ENCODE measurements around the gene PBX2. TPM values are rescaled to one million over a fixed set of nuclear protein-coding genes. Genes with fewer than 3 reads are reported as not detected.
A peak's percentile ranks its signal among the peaks of the same experiment; 100 is the strongest.

Gene PBX2
- total RNA-seq, 1 experiment from 2014 or later: 48.1 TPM

DNA sequence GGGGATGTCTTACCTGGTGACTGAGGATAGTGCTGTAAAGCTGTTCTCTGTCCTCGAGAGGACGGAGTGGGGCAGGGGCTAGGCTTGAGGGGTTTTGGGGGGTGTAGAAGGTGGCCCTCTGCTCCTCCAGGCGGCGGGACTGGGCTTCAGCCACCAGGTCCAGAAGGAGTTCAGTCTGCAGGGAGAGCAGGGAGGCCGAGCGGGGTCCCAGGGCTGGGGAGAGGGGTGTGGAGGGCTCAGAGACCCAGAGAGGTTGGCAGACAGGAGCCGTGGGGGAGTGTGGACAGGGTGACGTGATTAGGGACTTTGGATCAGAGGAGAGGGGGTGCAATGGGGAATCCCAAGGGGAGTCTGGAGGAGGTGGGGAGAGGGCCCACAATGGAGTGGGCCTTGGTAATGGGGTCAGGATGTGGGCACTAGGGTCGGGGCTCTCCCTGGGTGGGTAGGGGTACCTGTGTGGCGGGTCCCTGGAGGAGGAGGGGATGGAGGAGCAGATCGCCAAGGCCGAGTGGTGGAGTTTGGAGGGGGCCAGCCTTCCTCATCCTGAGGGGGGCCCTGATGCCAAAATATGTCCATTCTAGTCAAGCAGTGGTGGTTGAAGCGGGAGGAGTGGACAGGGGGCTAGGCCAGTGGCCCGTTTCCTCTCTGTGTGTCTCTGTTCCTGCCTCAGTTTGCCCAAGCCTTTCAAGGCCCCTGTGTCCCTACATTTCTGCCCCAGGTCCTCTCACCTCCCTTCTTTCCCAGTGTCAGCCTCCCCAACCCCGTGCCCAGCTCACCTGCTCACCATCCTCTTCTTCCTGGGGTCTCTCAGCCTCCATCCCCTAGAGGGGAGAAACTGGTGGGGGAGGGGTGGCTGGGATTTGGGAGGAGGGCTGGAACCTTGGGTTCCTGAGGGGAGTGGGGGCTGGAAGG is 1.9 kb upstream of the PBX2 start:
- H3K4me3 Mint-ChIP-seq (ENCODE audit: unreplicated experiment): no peak overlapping the region
- POLR2A ChIA-PET: interaction anchor here (1.2 to 5.9 kb wide), 3 partner anchors 9 to 63 kb away, joined by 3 to 112 read pairs (median 19); partner anchors contain the start of genes AGPAT1, ATF6B, FKBPL and RNF5
- H3K4me1 Mint-ChIP-seq (ENCODE audit: insufficient read depth, unreplicated experiment): peaks cover 22% of the 10 kb centered on the region

GRCh38 chr6:32190911-32191677 is 1.1 kb upstream of the PBX2 start:
- CTCF ChIA-PET: interaction anchor here (0.9 kb wide), 1 partner anchor 14 kb away, joined by 3 read pairs; no protein-coding TSS in a partner anchor
- H3K9me3 Mint-ChIP-seq (ENCODE audit: unreplicated experiment): no peaks in the 10 kb centered on the region
- intact Hi-C loops (cut with micrococcal nuclease): no loop called here
- BruUV-seq (replicated peaks): no TSS peak
- TF ChIP-seq, protein P1, sequence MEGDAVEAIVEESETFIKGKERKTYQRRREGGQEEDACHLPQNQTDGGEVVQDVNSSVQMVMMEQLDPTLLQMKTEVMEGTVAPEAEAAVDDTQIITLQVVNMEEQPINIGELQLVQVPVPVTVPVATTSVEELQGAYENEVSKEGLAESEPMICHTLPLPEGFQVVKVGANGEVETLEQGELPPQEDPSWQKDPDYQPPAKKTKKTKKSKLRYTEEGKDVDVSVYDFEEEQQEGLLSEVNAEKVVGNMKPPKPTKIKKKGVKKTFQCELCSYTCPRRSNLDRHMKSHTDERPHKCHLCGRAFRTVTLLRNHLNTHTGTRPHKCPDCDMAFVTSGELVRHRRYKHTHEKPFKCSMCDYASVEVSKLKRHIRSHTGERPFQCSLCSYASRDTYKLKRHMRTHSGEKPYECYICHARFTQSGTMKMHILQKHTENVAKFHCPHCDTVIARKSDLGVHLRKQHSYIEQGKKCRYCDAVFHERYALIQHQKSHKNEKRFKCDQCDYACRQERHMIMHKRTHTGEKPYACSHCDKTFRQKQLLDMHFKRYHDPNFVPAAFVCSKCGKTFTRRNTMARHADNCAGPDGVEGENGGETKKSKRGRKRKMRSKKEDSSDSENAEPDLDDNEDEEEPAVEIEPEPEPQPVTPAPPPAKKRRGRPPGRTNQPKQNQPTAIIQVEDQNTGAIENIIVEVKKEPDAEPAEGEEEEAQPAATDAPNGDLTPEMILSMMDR (IDR thresholded peaks at IDR 0.05; ENCODE audit: unreplicated experiment): no peak
- POLR2A ChIA-PET: interaction anchor here (0.7 to 5.9 kb wide), 11 partner anchors 9 to 1098 kb away, joined by 3 to 112 read pairs (median 3); partner anchors contain the start of genes AGPAT1, ATF6B, BRD2 and FKBPL
- H3K27ac Mint-ChIP-seq (ENCODE audit: low read depth, unreplicated experiment): peak overlapping the region; percentile 86
- H3K4me1 Mint-ChIP-seq (ENCODE audit: insufficient read depth, unreplicated experiment): peaks cover 29% of the 10 kb centered on the region
- H3K27me3 Mint-ChIP-seq (ENCODE audit: insufficient read depth, unreplicated experiment): no peaks in the 10 kb centered on the region
- H3K4me3 Mint-ChIP-seq (ENCODE audit: unreplicated experiment): peak overlapping the region; percentile 83
- peaks cover 19% of the 10 kb centered on the region for H3K36me3 Mint-ChIP-seq (ENCODE audit: insufficient read depth, unreplicated experiment)
- no peak for DNase-seq (ENCODE audit: unreplicated experiment)

More for the DNA sequence above, 1.9 kb upstream of the PBX2 start:
- intact Hi-C loops (cut with micrococcal nuclease): no loop called here
- Mint-ChIP-seq H3K27ac (ENCODE audit: low read depth, unreplicated experiment) (peak overlapping the region; percentile 57), H3K27me3 (ENCODE audit: insufficient read depth, unreplicated experiment) (no peaks in the 10 kb centered on the region), H3K9me3 (ENCODE audit: unreplicated experiment) (no peaks in the 10 kb centered on the region), H3K36me3 (ENCODE audit: insufficient read depth, unreplicated experiment) (peaks cover 11% of the 10 kb centered on the region)
- no peak for DNase-seq (ENCODE audit: unreplicated experiment)
- no TSS peak for BruUV-seq (replicated peaks)
- TF ChIP-seq, protein P1 (IDR thresholded peaks at IDR 0.05; ENCODE audit: unreplicated experiment): no peak
- CTCF ChIA-PET: interaction anchor here (1.2 kb wide), 1 partner anchor 75 kb away, joined by 3 read pairs; no protein-coding TSS in a partner anchor

DNA sequence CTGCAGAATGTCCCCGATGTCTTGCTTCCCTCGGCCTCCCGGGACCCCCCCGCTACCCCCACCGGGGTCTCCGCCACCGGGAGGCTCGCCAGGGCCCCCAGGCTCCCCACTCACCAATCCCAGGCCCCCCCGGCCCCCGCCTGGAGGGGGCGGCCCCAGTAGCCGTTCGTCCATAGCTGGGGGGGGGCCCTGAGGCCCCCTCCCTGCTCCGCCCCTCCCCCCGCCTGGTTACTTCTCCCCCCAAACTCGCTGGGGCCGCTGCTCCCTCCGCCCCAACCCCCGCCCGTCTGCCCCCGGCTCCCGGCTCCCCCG is 304 bp downstream of the PBX2 start:
- TF ChIP-seq, protein P1 (IDR thresholded peaks at IDR 0.05; ENCODE audit: unreplicated experiment): no peak
- H3K36me3 Mint-ChIP-seq (ENCODE audit: insufficient read depth, unreplicated experiment): peaks cover 33% of the 10 kb centered on the region
- DNase-seq (ENCODE audit: unreplicated experiment): no peak
- intact Hi-C loops (cut with micrococcal nuclease): no loop called here
- peak overlapping the region; percentile 86 for H3K27ac Mint-ChIP-seq (ENCODE audit: low read depth, unreplicated experiment)
- no peaks in the 10 kb centered on the region for H3K27me3 Mint-ChIP-seq (ENCODE audit: insufficient read depth, unreplicated experiment)
- H3K4me3 Mint-ChIP-seq (ENCODE audit: unreplicated experiment): peak overlapping the region; percentile 83
- peaks cover 28% of the 10 kb centered on the region for H3K4me1 Mint-ChIP-seq (ENCODE audit: insufficient read depth, unreplicated experiment)
- POLR2A ChIA-PET: interaction anchor here (0.6 to 3.2 kb wide), 8 partner anchors 12 to 1201 kb away, joined by 3 to 78 read pairs (median 3); partner anchors contain the start of genes AGPAT1, ATF6B, FKBPL and RNF5
- CTCF ChIA-PET: interaction anchor here (0.7 kb wide), 1 partner anchor 12 kb away, joined by 3 read pairs; no protein-coding TSS in a partner anchor
- no TSS peak for BruUV-seq (replicated peaks)
- H3K9me3 Mint-ChIP-seq (ENCODE audit: unreplicated experiment): no peaks in the 10 kb centered on the region
